GM18520 (cell line): ENCODE results near the gene TNXB.
"Not testable (repeated sequence)": the region's sequence is repeated elsewhere in the genome, so short reads cannot be mapped to it uniquely, and the experiment has no call there.

ENCODE experiments used
- ATAC-seq: cut with Tn5 transposase; IDR thresholded peaks from one replicate; pipeline ENCODE4 v1.9.1; 2021; ENCODE audit not compliant: unreplicated experiment

The TNXB gene

GRCh38 chr6:32112431-32112980, 3.4 kb upstream of the TNXB start:
- no peak for ATAC-seq

- ATAC-seq = no peak
Observed at GRCh38 chr6:32111424-32112066, 2.4 kb upstream of the TNXB start.

GRCh38 chr6:32110632-32111031, 1.5 kb upstream of the TNXB start:
- ATAC-seq = no peak

DNA sequence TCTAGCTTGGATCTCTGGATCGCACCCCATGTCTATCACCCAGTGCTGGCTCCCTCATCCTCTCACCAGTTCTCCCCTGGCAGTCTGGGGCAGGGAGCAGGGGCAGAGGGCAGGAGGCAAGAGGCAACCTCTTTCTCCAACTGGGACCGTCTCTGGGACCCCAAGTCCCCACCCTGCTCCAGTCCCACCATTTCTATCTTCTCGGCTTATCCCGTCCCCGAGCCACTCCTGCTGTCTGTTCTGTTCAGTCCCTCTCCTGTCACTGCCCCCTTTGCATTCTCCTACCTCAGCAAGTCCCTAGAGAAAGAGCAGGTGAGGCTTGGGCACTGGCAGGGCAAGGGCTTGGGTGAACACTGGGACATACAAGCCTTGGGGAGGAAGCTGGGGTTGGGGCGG, 625 bp upstream of the TNXB start:
- ATAC-seq = no peak

DNA sequence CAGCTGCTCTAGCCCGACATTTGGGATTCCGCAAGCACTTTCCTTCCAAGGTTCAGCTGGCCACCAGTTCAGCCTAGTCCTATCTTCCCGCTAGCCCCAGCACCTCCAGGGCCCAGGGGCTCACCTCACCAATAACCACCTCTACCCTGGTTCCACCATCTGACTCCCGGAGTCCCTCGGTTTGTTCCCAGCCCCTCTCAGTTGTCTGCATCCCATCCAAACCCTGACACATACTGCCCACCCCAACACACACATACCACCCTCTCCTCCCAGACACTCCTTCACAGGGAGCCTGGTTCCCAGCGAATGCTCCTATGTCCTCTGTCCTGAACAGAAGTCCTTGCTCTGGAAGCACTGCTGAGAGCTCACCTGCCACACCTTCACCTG, 418 bp downstream of the TNXB start:
- ATAC-seq = no peak

DNA sequence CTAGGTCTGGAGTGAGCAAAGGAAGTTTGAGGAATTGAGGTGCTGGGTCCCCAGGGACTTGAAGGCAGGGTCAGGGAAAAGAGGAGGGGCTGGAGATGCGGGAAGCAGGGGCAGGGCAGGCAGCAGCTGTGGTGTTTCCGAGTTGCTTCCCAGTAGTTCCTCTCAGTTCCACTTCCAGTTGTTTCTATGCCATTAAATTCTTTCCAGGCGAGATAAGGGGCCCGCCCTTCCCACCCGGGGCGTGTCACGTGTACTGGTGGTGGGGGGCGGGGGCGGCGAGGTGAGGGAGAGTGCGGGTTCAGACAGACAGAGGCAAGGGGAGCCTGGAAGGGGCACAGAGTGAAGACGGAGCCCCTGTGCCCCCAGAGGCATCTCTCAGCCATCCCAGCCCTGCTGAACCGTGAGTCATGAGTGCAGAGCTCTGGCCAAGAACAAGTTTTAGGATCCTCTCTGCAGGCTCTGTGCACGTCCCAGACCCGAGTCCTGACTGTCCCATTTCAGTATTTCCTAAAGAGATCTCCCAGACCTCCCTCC, 977 bp downstream of the TNXB start:
- ATAC-seq = no peak

- no peak for ATAC-seq
Observed at GRCh38 chr6:32107406-32107805, 1.7 kb downstream of the TNXB start.

- no peak for ATAC-seq
Observed at GRCh38 chr6:32105433-32105832, 3.7 kb downstream of the TNXB start.

- no peak for ATAC-seq
Observed at GRCh38 chr6:32102255-32102654, 6.9 kb downstream of the TNXB start.

GRCh38 chr6:32100251-32100650, 8.9 kb downstream of the TNXB start:
- not testable (repeated sequence) for ATAC-seq

DNA sequence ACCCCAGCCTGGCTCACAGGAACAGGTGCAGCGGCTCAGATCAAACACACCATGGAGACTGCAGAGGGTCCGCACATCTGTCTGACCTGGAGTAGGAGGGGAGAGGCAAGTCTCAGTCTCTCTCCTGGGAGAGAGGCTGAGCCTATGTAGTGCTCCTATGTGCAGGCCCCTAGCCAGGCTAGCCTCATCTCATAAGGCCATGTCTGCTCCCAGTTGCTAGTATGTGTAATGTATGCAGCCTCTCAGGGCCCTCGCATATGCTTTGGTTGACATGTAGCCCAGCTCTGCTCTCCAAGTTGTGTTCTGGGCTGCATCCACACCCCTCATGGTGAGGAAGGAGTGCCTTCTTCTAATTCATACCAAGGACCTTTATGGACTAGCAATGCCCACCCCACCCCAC, 11.8 kb downstream of the TNXB start:
- no peak for ATAC-seq

- no peak for ATAC-seq
Observed at GRCh38 chr6:32096394-32097258, 12.5 kb downstream of the TNXB start.

DNA sequence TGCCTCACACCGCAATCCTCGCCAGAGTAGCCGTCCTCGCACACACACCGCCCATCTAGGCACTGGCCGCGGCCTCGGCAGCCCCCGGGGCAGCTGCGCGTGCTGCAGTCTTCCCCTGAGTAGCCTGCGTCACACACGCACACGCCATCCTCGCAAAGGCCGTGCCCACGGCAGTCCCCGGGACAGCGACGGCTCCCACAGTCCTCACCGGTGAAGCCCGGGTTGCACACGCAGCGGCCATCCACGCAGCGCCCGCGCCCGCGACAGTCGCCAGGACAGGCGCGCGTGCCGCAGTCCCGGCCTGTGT, 13.1 kb downstream of the TNXB start:
- ATAC-seq = no peak

- ATAC-seq = no peak
Observed at GRCh38 chr6:32095338-32096086, 13.6 kb downstream of the TNXB start.

- ATAC-seq = no peak
Observed at GRCh38 chr6:32092760-32093497, 16.2 kb downstream of the TNXB start.

- no peak for ATAC-seq
Observed at GRCh38 chr6:32089082-32089828, 19.9 kb downstream of the TNXB start.

DNA sequence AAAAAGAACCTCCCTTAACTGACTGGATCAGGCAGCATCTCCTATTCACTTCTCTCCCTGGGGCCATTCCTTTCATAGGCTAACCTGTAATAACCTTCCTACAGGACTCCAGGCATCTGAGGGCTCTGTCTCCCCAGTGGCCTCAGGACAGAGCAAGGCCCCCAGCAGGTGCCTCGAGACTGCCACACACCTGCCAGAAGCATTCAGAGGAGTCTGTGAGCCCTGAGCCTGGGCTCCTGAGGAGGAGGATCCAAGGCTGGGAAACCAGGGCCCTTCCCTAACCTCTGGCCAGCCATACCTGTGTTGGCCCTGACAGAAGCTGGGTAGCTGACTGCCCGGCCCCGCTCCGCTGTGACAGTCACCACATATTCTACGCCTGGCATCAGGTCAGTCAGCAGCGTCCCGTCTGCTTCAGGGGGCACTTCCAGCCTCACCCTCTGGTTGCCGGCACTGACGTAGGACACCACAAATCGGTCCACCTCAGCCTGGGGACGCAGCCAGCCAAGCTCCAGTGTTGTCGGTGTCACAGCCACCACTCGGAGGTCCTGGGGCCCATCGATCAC, 20.6 kb downstream of the TNXB start:
- no peak for ATAC-seq

DNA sequence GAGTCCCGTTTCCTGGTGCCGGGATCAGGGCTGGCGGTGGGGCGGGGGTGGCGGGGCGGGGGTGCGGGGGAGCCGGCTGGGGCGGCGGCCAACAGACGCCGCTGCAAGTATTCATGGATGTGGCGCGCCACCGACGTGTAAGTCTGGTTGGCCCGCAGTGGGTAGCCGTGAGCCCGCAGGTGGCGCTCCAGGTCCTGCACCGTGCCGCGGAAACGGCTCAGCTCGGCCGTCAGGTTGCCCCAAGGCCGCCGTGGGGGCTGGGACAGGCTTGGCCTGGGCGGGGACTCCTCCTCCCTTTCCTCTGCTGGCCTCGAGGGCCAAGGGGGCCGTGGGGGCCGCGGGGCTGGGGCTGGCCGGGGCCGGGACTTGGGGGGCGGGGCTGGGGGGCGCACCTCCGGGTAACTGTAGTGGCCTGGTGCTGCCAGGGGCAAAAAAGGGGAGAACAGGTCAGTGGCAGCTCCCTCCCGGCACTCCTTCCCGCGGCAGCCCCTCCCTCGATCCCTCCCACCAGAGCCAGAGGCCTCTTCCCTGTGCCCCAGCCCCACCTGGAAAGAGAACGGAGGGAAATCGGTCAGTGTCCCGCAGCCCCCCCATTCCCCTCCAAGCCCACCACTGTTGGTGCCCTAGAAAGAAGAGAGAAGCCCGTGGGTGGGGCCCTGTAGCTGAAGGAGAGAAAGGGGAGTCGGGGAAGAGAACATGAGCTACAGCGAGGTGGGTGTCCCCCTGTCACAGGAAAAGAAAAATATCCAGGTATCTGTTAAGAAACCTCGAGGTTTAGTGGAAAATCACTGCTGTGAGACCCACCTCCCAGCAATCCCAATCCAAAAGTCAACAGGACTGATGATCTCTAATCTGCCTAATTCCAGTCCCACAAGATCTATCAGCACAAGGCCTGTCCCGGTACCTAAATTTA, 21.3 kb downstream of the TNXB start:
- no peak for ATAC-seq
